NCI-H2029 treated with DMSO at 0.1 percent for 48 hours (cell line): ENCODE measurements around the gene BICC1.

ENCODE experiments used
- DNase-seq: peaks from one replicate; lab custom pipeline; 2025; lab: John Stamatoyannopoulos, UW

BICC1 gene, protein sequence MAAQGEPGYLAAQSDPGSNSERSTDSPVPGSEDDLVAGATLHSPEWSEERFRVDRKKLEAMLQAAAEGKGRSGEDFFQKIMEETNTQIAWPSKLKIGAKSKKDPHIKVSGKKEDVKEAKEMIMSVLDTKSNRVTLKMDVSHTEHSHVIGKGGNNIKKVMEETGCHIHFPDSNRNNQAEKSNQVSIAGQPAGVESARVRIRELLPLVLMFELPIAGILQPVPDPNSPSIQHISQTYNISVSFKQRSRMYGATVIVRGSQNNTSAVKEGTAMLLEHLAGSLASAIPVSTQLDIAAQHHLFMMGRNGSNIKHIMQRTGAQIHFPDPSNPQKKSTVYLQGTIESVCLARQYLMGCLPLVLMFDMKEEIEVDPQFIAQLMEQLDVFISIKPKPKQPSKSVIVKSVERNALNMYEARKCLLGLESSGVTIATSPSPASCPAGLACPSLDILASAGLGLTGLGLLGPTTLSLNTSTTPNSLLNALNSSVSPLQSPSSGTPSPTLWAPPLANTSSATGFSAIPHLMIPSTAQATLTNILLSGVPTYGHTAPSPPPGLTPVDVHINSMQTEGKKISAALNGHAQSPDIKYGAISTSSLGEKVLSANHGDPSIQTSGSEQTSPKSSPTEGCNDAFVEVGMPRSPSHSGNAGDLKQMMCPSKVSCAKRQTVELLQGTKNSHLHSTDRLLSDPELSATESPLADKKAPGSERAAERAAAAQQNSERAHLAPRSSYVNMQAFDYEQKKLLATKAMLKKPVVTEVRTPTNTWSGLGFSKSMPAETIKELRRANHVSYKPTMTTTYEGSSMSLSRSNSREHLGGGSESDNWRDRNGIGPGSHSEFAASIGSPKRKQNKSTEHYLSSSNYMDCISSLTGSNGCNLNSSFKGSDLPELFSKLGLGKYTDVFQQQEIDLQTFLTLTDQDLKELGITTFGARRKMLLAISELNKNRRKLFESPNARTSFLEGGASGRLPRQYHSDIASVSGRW

DNA sequence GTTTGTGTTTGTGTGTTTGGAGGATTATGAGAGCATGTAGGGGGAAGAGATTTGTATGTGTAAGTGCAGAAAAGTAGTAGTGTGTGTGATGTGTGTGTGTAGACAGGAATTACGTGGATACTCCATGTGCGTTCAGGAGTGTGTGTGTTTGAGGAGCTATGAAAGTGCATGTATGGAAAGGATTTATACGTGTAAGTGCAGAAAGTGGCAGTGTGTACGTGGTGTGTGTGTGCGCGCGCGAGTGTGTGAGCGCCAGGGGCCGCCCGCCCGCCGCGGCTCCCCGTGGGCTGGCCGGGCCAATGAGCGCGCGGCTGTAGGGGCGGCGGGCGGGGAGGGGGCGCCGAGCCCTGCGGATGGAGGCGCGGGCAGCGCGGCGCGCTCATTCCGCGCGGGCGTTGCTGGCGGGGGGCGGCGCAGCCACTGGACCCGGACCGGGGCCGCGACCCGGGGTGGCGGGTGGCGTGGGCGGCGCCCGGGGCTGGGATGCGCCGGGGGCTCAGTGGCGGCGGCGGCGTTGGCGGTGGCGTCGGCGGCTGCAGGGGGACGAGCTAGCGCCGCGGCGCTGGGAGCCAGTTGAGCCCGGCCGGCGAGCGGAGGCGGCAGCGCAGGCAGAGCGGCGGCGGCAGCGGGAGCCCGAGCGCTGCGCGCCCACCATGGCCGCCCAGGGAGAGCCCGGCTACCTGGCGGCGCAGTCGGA lies at the start of gene BICC1:
Gene BICC1, plus strand, starts transcription at position 382 of the 697 bp plus-strand sequence. Its CDS starts 272 bp downstream, at position 654.
- DNase-seq: peak; percentile 5

DNA sequence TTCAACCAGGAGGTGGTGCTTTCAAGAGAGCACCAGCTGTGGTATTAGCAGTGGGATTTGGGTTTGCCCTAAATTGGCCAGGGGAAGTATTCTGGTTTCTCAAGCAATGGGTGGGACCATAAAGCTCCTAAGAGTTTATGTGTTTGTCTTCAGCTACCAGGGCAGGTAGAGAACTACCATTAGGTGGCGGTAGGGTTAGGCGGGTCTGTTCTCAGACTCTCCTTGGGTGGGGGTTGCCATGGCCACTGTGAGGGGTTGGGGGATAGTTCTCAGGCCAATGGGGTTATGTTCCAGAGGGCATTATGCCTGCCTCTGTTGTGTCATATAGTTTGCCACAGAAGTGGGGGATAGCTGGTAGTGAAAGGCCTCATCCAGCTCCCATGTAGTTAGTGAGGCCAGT lies 47.7 kb upstream of the BICC1 start:
- no peak for DNase-seq

DNA sequence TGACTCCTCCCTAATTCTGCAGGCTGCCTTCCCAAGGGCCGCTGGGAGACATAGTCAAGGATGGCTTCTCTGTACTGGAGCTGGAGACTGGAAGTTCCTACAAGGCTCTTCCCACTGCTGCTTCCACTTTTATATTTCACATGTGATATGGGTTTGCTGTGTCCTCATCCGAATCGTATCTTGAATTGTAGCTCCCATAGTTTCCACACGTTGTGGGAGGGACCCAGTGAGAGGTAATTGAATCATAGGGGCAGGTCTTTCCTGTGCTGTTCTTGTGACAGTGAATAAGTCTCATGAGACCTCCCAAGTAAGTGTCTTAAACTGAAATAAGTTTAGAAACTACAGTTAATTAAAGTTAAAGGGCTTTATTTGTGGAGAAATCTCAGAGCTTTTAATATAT lies 47.0 kb upstream of the BICC1 start:
- DNase-seq: no peak

DNA sequence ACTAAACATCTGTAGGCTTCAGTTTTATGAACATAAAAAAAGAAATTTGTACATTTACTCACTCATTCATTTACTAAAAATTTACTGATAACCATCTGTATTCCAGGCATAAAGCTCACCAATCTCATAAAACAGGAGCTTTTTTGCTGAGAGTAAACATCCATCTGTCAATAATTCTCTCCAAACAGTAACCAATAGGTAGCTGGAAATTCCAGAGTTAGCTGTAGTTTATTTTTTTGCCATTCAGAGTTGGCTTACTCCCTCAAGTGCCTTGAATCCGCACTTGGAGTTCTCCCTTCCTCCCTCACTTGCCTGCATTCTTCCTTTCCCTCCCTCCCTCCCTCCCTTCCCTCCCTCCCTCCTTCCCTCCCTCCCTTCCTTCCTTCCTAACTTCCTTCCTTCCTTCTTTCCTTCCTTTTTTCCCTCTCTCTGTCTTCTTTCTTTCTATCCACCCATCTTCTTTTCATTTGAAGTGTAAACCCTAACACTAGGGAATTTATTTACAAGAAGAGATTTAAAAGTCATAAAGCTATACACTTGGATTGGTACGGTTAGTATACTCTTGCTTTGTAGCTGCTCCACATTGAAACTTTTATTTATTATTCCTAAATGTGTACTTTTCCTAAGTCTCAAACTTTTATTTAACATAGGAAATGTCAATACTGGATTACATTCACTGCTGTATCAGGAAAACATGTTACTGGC lies 44.6 kb upstream of the BICC1 start:
- no peak for DNase-seq

DNA sequence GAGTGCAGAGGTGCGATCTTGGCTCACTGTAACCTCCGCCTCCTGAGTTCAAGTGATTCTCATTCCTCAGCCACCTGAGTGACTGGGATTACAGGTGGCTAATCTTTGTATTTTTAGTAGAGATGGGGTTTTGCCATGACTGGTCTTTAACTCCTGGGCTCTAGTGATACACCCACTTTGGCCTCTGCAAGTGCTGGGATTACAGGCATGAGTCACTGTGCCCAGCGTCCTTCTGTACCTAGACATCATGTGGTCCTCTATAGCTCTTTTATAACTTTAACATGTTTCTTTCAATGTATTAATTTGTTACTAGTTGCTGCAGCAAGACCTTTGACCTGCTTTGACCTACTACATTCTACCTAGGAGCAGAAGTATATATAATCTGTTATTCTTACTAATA lies 38.7 kb upstream of the BICC1 start:
- DNase-seq: no peak

DNA sequence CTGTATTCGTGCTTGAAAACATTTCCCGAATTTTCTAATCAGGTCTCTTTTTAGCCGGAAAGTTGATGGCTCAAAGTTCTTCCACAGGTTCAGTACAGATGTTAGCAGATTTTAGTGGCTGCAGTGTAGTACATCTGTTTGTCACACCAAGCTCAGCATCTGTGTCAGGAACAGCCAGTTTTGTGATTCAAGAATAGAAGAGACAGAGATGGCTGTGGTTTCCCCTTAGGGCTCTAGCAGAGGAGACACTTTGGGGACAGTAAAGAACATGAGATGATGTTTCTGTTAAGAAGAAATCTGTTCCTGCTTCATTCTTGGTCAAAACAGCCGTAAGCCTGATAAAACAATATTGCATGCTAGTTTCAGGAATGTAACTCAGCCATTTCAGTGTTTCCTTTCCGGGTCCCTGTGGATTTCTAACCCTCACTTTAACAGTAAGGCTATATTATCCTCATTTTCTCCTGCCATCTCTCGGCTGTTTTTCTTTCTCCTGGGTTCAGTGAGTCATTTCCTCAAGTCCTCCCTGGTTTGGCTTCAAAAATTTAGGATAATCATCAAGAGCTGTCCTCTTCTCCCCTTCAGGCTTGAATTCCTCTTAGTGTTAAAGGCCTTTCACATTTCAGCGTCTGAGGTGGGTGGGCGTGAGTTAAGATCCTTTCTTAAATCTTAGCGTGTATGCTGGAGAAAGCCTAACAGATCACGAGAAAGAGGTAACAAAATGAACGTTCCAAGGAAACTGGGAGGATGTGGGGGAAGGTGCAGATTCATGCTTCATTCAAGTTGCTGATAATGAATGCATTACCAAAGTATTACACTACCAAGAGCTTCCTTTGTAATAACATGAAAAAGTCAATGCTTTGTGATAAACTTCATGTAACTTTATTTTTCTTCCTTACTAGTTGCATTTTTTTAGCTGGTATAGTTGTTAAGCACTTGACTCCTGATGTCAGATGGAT lies 37.1 kb upstream of the BICC1 start:
- DNase-seq: no peak

DNA sequence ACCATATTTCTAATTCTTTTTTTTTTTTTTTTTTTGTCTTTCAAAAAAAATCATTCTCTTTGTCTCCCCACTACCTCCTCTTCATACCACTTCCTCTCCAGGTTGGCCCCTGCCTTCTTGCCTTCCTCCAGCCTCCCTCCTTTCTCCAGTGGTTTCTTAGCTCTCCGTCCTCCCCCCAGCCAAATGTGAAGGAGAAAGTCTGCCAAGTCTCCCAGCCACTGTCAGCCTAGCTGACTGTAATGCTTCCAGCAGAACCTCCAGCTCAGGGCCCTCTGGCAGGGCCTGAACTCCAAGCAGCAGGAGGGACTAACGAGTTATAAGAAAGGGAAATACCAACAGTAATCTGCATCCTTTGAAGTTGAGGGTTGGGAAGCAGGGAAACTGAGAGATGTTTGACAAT lies 35.5 kb upstream of the BICC1 start:
- no peak for DNase-seq

DNA sequence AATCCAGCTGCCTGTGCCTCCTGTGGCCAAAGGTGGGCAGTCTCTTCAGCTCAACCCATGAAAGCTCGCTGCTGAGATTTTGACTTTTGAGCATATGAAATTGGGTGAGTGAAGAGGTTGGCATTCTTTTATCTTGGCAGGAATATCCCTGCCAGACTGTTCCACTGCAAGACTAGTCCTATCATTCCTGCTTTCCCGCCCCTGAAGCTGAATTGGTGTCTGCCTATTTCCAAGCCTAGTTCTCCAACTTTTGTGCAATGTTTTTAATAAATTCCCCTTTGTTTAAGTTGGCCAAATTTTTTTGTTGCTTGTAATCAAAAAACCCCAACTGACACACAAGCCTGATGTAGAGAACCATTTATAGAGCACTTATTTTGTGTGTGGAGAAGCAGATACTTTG lies 34.8 kb upstream of the BICC1 start:
- DNase-seq: no peak

DNA sequence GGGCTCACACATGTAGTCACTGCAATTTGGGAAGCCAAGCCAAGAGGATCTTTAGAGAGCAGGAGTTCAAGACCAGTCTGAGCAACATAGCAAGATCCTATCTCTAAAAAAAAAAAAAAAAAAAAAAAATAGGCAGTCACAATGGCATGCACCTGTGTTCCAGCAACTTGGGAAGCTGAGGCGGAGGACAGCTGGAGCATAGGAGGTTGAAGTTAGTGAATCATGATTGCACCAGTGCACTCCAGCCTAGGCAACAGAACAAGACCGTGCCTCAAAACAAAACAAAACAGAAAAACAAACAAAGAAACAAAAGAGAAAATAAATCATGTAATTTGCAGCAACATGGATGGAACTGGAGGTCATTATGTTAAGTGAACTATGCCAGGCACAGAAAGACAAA lies 33.6 kb upstream of the BICC1 start:
- DNase-seq: no peak

DNA sequence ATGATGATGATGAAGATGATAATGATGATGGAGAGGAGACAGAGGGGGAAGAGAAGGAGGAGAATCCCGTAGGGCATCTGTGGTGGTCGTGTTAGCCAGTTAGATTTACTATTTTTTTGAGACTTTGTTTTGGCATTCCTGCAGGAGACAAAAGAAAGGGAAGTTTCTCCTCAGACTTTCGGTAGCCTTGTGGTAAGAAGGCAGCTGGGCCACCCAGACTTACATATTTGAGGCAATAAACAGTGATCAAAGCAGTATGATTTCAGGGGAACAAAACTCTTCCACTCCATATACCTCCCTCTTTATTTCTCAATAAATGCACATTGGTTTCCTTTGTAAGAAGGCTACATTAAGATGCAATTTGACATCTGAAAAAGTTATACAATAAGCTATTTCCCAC lies 32.4 kb upstream of the BICC1 start:
- DNase-seq: no peak

DNA sequence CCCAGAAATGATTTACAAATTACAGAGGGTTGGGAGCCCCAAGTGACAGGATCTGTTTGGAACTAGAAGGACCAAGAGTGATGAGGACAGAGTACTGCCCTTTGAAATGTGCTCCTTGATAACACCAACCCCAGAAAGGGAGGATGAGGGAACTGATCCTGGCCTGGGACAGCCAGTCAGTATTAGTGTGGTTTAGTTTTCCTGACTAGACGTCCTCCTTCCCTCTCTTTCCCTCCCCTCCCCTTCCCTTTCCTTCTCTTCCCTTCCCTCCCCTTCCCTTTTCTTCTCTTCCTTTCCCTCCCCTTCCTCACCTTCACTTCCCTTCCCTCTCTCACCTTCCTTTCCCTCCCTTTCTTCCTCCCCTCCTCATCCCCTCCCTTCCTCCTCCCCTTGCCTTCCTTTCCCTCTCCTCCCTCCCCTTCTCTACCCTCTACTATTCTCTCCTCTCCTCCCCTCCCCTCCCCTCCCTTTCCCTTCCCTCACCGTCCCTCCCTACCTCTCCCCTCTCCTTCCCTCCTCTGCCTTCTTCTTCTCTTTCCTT lies 31.0 kb upstream of the BICC1 start:
- DNase-seq: no peak

DNA sequence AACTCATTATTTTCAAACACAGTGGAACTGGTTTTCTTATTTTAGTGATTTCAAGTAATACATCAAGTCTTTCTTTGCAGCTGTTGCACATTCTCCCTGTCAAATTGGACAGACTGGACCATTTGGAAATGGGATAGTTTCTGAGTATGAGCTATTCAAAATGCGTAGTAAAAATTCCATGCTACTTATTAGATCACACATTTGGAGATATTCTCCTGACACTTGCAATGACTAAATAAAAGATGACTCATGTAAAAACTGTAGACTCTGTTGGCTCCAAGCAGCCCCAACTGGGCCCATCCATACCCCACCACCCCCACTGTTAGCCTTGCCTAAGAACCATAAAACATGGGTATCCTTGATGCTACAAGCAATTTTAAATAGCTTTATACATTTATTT lies 25.9 kb upstream of the BICC1 start:
- DNase-seq: no peak

DNA sequence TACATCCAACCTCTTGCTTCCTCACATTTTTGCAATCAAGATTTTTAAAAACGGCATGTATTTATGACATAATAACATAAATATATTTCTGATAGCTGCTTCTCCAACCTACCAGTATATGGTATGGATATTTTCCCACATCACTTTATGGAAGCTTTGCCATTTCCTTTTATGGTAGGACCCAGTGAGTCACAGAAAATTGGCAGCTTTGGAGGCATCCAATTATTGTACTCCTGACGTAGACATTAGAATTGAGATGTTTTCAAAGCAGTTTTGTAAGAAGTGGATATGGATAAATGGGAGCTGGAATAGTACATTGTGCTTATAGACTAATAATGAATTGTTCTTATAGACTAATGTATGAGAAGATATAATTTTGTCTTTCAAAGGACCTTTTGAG lies 23.8 kb upstream of the BICC1 start:
- no peak for DNase-seq

DNA sequence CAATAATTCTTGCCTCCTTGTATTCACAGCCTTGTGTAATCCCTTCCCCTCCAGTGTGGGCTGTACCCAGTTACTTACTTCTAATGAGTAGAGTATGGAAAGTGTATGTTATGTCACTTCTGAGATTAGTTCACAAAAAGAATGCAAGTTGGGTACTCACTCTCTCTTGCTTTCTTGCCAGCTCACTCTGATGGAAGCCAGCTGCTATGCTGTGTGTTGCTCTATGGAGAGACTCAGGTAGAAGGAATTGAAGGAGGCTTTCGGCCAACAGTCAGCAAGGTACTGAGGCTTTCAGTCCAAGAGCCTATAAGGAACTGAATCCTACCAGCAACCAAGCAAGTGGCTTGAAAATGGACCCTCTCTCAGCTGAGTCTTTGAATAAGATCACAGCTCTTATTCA lies 9.7 kb upstream of the BICC1 start:
- no peak for DNase-seq

DNA sequence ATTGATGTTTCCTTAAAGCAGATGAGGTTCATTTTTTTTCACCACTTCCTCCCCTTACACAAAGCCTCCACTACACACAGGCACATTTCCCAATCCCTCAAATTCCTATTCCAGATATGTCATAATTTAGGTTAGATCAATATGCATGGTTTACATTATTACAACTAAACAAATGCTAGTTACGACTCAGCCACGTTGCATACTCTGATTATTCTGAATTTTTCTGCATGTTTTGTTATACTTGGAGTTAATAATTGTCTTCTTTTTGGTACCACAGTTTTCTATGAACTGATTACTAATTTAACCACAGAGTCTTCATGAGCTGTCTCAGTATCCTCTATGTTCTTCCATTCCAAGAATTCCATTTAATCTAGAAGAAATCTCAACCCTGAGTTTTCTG lies 4.4 kb upstream of the BICC1 start:
- DNase-seq: no peak

DNA sequence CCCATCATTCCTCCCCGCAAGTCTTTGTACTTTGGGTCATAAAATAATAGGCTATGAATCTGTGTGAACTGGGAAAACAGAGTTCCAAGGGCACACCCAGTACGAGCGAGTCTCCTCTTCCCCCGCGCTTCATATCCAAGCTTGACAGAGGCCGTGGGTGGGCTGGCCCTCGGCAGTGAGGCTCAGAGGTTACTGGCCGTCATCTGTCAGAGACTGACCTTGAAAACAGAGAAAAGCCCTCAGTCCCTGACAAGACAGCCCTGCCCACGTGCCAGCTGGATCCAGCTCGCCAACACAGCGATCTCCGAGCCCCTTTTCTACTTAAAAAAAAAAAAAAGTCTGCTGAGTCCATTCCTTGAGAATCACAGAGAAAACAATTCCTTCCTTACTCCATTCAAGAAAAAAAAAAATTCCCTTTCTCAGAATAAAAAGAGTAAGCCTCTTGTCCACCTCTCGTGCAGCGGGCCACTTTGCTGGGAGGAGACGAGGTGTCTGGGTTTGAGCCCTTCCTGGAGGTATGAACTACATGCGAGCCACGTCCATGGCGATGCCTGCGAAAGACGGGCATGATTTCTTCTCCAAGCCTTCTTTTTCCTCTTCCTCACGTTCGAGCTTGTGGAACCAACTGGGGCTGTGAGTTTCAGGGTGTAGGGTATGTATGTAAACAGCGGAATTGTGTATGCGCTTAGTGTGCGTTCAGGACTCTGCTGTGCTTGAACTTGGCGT lies 744 bp upstream of the BICC1 start:
- no peak for DNase-seq

DNA sequence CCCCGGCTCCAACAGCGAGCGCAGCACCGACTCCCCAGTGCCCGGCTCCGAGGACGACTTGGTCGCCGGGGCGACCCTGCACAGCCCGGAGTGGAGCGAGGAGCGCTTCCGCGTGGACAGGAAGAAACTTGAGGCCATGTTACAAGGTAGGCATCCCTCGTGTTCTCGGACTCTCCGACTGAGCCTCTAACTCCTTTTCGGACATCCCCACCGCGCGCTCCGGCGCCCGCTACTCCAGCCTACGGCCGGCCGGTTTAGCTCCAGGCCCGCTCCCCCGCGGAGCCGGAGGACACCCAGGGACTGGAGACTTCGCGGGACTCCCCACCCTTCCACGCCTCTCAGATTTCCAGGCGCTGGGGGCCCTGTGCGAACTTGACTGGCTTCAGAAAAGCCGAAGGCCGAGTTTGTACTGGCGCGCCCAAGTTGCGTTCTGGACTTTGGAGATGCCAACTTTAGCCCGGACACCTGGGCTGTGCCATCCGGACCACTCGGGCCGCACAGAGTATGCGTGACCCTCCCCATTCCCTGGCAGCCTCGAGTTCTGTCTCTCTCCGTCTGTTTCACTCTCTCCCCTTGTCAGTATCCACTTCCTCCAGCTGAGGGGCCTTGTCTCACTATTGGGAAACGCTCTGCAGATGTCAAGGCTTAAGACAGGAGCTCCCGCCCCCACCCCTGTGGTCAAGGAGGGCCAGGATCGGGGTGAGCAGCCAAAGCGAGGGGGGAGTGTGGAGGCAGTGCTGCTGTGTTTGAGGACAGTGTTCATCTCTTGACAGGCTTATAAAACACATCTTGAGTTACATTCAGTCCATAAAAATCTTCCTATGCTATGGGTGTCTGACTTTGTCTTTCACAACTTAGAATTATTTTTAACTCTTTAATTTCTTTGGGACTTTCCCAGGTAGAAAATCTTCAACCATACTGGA lies 777 bp downstream of the BICC1 start:
- DNase-seq: no peak

DNA sequence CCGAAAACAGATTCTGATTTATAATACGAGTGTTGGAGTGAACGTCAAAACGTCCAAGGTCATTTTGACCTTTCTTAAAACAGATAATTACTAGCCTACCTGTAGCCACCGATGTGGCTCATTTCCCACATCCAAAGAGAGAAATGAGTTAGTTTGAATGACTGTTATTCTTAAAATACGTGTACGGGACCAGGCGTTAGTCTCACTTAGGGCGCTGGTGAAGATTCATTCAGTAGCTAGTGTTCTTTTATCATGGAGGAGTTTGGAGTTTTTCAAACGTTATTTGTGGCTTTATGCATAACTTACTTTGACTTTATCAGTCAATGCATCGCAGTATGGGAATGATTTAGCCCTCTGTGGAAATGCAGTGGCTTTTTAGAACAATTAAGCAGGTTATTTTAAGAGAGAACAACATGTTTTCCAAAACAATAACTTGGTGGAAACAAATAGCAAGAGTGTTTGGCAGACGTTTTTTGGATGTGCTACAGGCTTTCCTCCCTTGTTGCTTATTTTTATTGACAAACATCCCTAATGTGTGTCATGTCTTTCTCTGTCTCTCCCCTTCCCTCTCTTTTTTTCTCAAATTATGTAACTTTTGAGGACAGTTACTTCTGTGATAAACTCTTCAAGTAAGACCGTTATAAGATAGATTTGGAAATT lies 1.6 kb downstream of the BICC1 start:
- DNase-seq: no peak
